ENCODE measurements around the gene LIPT2.

DNA sequence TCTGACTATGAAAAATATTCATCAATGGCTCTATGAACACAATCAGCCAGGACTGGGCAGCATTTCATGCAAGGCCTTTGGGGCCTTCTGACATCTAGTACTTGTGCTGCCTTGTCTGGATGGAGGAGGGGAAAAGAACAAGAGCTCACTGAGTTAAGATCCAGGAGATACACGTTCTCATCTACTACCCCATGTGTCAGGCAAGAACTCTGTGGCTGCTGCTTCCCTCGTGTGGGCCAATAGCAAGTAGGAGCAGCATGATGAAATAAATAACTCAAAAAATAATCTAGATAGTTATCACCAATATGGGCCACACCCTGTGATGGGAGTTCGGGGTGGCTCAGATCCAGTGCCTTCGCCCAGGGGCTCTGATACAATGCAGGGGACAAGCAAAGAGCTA, 33.5 kb downstream of the LIPT2 start:
- TF ChIP-seq, protein P1, sequence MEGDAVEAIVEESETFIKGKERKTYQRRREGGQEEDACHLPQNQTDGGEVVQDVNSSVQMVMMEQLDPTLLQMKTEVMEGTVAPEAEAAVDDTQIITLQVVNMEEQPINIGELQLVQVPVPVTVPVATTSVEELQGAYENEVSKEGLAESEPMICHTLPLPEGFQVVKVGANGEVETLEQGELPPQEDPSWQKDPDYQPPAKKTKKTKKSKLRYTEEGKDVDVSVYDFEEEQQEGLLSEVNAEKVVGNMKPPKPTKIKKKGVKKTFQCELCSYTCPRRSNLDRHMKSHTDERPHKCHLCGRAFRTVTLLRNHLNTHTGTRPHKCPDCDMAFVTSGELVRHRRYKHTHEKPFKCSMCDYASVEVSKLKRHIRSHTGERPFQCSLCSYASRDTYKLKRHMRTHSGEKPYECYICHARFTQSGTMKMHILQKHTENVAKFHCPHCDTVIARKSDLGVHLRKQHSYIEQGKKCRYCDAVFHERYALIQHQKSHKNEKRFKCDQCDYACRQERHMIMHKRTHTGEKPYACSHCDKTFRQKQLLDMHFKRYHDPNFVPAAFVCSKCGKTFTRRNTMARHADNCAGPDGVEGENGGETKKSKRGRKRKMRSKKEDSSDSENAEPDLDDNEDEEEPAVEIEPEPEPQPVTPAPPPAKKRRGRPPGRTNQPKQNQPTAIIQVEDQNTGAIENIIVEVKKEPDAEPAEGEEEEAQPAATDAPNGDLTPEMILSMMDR (IDR thresholded peaks at IDR 0.05; ENCODE audit: low read depth, low read length, poor library complexity, severe bottlenecking) = no peak
- TF ChIP-seq EZH2phosphoT487 (IDR thresholded peaks at IDR 0.05; ENCODE audit: borderline replicate concordance, low read length) = no peak
